Measurements from ENCODE around the gene IL10RB.

Gene IL10RB

DNA sequence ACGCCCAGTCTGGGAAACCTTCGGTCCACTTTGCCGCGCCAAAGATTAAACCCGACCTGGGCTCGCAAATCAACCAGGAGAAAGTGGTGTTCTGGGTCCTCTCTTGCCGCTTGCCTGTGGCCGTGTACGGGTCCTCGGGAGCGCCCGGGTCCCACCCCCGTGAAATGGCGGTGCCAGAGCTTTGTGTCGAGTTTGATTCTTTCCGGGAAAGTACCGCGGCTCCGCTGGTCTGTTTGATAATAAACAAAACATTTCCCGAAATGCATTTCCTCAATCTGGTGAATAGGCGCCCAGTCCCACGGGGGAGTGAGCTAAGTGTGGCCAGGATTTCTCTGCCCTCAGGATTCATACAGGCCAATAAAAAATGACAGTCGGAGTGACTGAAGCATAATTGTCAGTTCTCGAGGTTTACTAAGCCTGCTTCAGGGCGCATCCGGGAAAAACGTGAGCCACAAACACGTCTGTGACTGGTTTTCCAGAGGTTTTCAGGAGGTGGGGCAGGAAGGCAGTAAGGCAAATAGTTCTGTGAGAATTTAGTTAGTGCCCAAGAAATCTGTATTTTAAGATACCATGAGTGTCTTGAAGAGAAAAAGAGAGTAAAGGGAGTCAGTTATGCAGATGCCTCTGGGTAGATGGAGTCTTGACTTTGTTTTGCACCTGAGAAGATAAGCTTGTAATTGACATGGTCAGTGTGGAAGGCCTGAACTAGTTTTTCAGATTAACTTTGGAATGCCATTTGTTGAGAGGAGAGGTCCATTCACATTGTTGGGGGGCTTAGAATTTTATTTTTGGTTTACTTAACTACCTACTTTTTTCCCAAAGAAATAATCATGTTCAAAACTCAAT is 59.3 kb downstream of the IL10RB start:
- H3K27ac ChIP-seq, result peak overlapping the region; percentile 95
- TF ChIP-seq ZFX (IDR thresholded peaks at IDR 0.05), result no peak

GRCh38 chr21:33327326-33327725 is 61.2 kb downstream of the IL10RB start:
- no peak for TF ChIP-seq ZFX (IDR thresholded peaks at IDR 0.05)
- TF ChIP-seq, protein P1, sequence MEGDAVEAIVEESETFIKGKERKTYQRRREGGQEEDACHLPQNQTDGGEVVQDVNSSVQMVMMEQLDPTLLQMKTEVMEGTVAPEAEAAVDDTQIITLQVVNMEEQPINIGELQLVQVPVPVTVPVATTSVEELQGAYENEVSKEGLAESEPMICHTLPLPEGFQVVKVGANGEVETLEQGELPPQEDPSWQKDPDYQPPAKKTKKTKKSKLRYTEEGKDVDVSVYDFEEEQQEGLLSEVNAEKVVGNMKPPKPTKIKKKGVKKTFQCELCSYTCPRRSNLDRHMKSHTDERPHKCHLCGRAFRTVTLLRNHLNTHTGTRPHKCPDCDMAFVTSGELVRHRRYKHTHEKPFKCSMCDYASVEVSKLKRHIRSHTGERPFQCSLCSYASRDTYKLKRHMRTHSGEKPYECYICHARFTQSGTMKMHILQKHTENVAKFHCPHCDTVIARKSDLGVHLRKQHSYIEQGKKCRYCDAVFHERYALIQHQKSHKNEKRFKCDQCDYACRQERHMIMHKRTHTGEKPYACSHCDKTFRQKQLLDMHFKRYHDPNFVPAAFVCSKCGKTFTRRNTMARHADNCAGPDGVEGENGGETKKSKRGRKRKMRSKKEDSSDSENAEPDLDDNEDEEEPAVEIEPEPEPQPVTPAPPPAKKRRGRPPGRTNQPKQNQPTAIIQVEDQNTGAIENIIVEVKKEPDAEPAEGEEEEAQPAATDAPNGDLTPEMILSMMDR (conservative IDR thresholded peaks at IDR 0.05), result no peak
- H3K27ac ChIP-seq, result no peak overlapping the region

- TF ChIP-seq ZFX (IDR thresholded peaks at IDR 0.05), result no peak
- TF ChIP-seq, protein P1 (conservative IDR thresholded peaks at IDR 0.05), result no peak
- no peak overlapping the region for H3K27ac ChIP-seq
Measured at GRCh38 chr21:33327792-33328433, 61.7 kb downstream of the IL10RB start.

- TF ChIP-seq, protein P1 (conservative IDR thresholded peaks at IDR 0.05), result no peak
- TF ChIP-seq ZFX (IDR thresholded peaks at IDR 0.05), result no peak
- H3K27ac ChIP-seq, result no peak overlapping the region
Measured at GRCh38 chr21:33330726-33331125, 64.6 kb downstream of the IL10RB start.

- H3K27ac ChIP-seq, result no peak overlapping the region
- TF ChIP-seq, protein P1 (conservative IDR thresholded peaks at IDR 0.05), result no peak
- no peak for TF ChIP-seq ZFX (IDR thresholded peaks at IDR 0.05)
Measured at GRCh38 chr21:33332143-33332542, 66.0 kb downstream of the IL10RB start.

DNA sequence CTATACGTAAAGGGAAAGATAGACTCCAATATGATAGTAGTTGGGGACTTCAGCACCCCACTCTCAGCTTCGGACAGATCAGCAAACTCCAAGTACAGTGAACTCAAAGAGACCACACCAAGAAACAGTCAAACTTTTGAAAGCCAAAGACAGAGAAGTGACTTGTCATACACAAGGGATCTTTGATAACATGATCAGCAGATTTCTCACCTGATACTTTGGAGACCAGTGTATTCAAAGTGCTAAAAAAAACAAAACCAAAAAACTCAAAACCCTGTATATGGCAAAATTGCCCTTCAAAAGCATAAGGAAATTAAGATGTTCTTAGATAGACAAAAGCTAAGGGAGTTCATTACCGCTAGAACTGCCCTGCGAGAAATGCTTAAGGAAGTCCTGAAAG is 68.0 kb downstream of the IL10RB start:
- H3K27ac ChIP-seq, result no peak overlapping the region
- TF ChIP-seq, protein P1 (conservative IDR thresholded peaks at IDR 0.05), result no peak
- no peak for TF ChIP-seq ZFX (IDR thresholded peaks at IDR 0.05)

GRCh38 chr21:33334824-33335223 is 68.7 kb downstream of the IL10RB start:
- no peak for TF ChIP-seq ZFX (IDR thresholded peaks at IDR 0.05)
- TF ChIP-seq, protein P1 (conservative IDR thresholded peaks at IDR 0.05), result no peak

More at GRCh38 chr21:33334824-33335223, 68.7 kb downstream of the IL10RB start:
- H3K27ac ChIP-seq, result no peak overlapping the region
